ENCODE results near the gene ZNF230. TPM values are rescaled to one million over a fixed set of nuclear protein-coding genes. Genes with fewer than 3 reads are reported as not detected.

ZNF230 gene
- total and polyA plus RNA-seq, 9 of the 15 experiments (the other 6 are each of a cell fraction or from before 2014, with no cell fraction given) = 1.3 to 4.0 (median 2.2) TPM

DNA sequence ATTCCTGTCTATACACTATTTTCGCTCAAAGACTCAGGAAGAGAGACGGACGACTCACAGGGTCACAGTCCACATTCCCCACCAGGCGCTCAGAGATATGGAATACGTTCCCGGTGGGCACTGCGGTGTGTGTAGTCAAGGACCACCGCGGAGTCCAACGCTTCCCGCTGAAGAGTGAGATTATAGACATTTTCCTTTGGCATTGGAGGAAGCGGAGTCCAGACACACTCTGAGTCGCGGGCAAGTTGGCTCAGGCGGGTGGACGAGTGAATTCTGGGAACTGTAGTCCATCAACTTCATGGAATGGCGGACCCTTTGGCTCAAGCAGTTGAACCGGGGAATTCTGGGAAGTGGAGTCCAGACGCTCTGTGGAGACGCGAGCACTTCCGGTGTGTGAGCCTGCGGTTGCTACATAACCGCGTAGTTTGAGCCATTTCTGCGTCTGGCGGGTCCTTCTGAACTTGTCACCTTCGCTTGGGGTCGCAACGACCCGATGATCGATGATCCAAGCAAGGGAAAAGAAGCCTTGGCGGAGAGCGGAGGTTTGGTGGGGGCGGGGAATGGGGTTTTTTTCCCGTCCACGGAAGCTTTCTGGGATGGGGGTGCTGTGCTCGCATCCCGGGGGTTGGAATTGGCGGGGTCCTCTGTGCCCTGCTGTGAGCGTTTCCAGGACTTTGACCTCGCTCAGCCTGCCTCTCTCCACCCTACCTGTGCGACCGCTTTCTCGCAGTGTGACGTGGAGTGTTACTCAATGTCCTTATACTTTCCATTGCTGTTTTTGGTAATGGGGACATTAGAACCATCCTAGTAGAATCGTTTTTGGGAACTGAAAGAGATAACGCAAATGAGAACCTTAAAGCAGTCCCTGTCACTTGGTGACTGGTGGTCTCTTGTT lies at the start of gene ZNF230 (continued):
- 0 out of 2 replicates have a peak, but pooled peaks have one; percentile 40 for TF ChIP-seq SMAD3 (CRISPR knock-in tag; conservative IDR thresholded peaks at IDR 0.05)
- TF ChIP-seq JUNB (CRISPR knock-in tag; conservative IDR thresholded peaks at IDR 0.05) = no peak
- TF ChIP-seq ESRRA (IDR thresholded peaks at IDR 0.05; ENCODE audit: borderline replicate concordance, low read depth) = peak; percentile 76; the same call in 1 of the 2 replicates
- TF ChIP-seq ADNP (tag; IDR thresholded peaks at IDR 0.05) = no peak
- no peak for TF ChIP-seq ZNF707 (CRISPR knock-in tag; conservative IDR thresholded peaks at IDR 0.05)
- no peak for TF ChIP-seq ZNF23 (CRISPR knock-in tag; IDR thresholded peaks at IDR 0.05)
- no peak for TF ChIP-seq STAT5A (IDR thresholded peaks at IDR 0.05; ENCODE audit: borderline replicate concordance, low read length)
- TF ChIP-seq SMARCB1 (IDR thresholded peaks at IDR 0.05; ENCODE audit: insufficient read length, low read depth) = no peak
- no peak for TF ChIP-seq ZNF445 (CRISPR knock-in tag; IDR thresholded peaks at IDR 0.05; ENCODE audit: low read depth)
- no peak for TF ChIP-seq ZNF354B (CRISPR knock-in tag; IDR thresholded peaks at IDR 0.05)
- no peak for TF ChIP-seq SIN3A (IDR thresholded peaks at IDR 0.05; ENCODE audit: borderline replicate concordance in 2 of 2, control insufficient read depth in 1 of 2, low read depth in 2 of 2, low read length in 2 of 2)
- TF ChIP-seq ZNF121 (CRISPR knock-in tag; conservative IDR thresholded peaks at IDR 0.05) = no peak
- TF ChIP-seq NUFIP1 (IDR thresholded peaks at IDR 0.05; ENCODE audit: partially characterized antibody) = no peak
- no peak for TF ChIP-seq EZH2 (IDR thresholded peaks at IDR 0.05; ENCODE audit: borderline replicate concordance, low read depth, low read length)
- TF ChIP-seq CREB1 (IDR thresholded peaks at IDR 0.05) = peak; percentile 70
- peak; percentile 52; the same call in 1 of the 2 replicates for TF ChIP-seq CREB1 (CRISPR knock-in tag; IDR thresholded peaks at IDR 0.05)
- TF ChIP-seq HIVEP1 (CRISPR knock-in tag; IDR thresholded peaks at IDR 0.05) = no peak
- no peak for TF ChIP-seq KAT8 (IDR thresholded peaks at IDR 0.05; ENCODE audit: low read depth)
- TF ChIP-seq ZNF143 (CRISPR knock-in tag; IDR thresholded peaks at IDR 0.05) = peak; percentile 93
- TF ChIP-seq, protein P1, sequence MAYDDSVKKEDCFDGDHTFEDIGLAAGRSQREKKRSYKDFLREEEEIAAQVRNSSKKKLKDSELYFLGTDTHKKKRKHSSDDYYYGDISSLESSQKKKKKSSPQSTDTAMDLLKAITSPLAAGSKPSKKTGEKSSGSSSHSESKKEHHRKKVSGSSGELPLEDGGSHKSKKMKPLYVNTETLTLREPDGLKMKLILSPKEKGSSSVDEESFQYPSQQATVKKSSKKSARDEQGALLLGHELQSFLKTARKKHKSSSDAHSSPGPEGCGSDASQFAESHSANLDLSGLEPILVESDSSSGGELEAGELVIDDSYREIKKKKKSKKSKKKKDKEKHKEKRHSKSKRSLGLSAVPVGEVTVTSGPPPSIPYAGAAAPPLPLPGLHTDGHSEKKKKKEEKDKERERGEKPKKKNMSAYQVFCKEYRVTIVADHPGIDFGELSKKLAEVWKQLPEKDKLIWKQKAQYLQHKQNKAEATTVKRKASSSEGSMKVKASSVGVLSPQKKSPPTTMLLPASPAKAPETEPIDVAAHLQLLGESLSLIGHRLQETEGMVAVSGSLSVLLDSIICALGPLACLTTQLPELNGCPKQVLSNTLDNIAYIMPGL (CRISPR knock-in tag; IDR thresholded peaks at IDR 0.05) = no peak
- no peak for TF ChIP-seq CHD1 (IDR thresholded peaks at IDR 0.05; ENCODE audit: low read length)
- no peak for TF ChIP-seq STAT5B (CRISPR knock-in tag; IDR thresholded peaks at IDR 0.05)
- TF ChIP-seq NFRKB (IDR thresholded peaks at IDR 0.05; ENCODE audit: low read depth) = no peak
- TF ChIP-seq, protein P2, sequence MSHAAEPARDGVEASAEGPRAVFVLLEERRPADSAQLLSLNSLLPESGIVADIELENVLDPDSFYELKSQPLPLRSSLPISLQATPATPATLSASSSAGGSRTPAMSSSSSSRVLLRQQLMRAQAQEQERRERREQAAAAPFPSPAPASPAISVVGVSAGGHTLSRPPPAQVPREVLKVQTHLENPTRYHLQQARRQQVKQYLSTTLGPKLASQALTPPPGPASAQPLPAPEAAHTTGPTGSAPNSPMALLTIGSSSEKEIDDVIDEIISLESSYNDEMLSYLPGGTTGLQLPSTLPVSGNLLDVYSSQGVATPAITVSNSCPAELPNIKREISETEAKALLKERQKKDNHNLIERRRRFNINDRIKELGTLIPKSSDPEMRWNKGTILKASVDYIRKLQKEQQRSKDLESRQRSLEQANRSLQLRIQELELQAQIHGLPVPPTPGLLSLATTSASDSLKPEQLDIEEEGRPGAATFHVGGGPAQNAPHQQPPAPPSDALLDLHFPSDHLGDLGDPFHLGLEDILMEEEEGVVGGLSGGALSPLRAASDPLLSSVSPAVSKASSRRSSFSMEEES (CRISPR knock-in tag; IDR thresholded peaks at IDR 0.05) = no peak
- no peak for TF ChIP-seq ARID1B (IDR thresholded peaks at IDR 0.05)
- TF ChIP-seq YY1 (IDR thresholded peaks at IDR 0.05; ENCODE audit: borderline replicate concordance in 1 of 3, control insufficient read depth in 1 of 3, extremely low read depth in 1 of 3, insufficient read depth in 3 of 3, insufficient read length in 1 of 3, insufficient replicate concordance in 2 of 3, low read depth in 1 of 3, low read length in 2 of 3) = peak; percentile 80 to 97 (median 93)

All from K562 (cell line).